HEK293 (cell line): ENCODE data around the gene ZSWIM7.

ENCODE experiments used
- BCL11A ChIP-seq: fragments of 450-650 bp; formaldehyde crosslinking; IDR thresholded peaks from 2 replicates; pipeline ENCODE4 v1.5.1; 2016; ENCODE audit warnings: low read depth, missing biosample characterization, missing genetic modification characterization
- FEZF1 ChIP-seq: fragments of 450-650 bp; formaldehyde crosslinking; IDR thresholded peaks from 2 replicates; pipeline ENCODE4 v1.5.1; 2016; ENCODE audit warnings: missing biosample characterization, missing genetic modification characterization
- GLI4 ChIP-seq: fragments of 450-650 bp; formaldehyde crosslinking; IDR thresholded peaks from 2 replicates; pipeline ENCODE4 v1.5.1; 2016; ENCODE audit warnings: missing biosample characterization, missing genetic modification characterization
- KLF1 ChIP-seq: fragments of 450-650 bp; formaldehyde crosslinking; IDR thresholded peaks from 2 replicates; pipeline ENCODE4 v1.5.1; 2016; ENCODE audit warnings: missing biosample characterization, missing genetic modification characterization
- PRDM1 ChIP-seq: fragments of 450-650 bp; formaldehyde crosslinking; IDR thresholded peaks from 2 replicates; pipeline ENCODE4; 2016; ENCODE audit warnings: missing biosample characterization, missing genetic modification characterization
- PRDM4 ChIP-seq: fragments of 450-650 bp; formaldehyde crosslinking; IDR thresholded peaks from 2 replicates; pipeline ENCODE4 v1.5.1; 2017; ENCODE audit warnings: missing biosample characterization, missing genetic modification characterization
- SP7 ChIP-seq: fragments of 450-650 bp; formaldehyde crosslinking; IDR thresholded peaks from 2 replicates; pipeline ENCODE4 v1.5.1; 2016; ENCODE audit warnings: missing biosample characterization, missing genetic modification characterization
- TSHZ1 ChIP-seq: fragments of 450-650 bp; formaldehyde crosslinking; IDR thresholded peaks from 2 replicates; pipeline ENCODE4 v1.5.1; 2016; ENCODE audit warnings: missing biosample characterization, missing genetic modification characterization, borderline replicate concordance
- WT1 ChIP-seq: fragments of 450-650 bp; formaldehyde crosslinking; IDR thresholded peaks from 2 replicates; pipeline ENCODE4 v1.5.1; 2016; ENCODE audit warnings: missing biosample characterization, missing genetic modification characterization
- YY1 ChIP-seq: fragments of 450-650 bp; formaldehyde crosslinking; IDR thresholded peaks from 2 replicates; pipeline ENCODE4 v1.5.1; 2018; ENCODE audit warnings: missing biosample characterization, missing genetic modification characterization
- ZBTB11 ChIP-seq: fragments of 450-650 bp; formaldehyde crosslinking; conservative IDR thresholded peaks from 2 replicates; pipeline ENCODE4 v1.5.1; 2016; ENCODE audit warnings: low read depth, missing biosample characterization, missing genetic modification characterization
- ZBTB17 ChIP-seq: fragments of 450-650 bp; formaldehyde crosslinking; IDR thresholded peaks from 2 replicates; pipeline ENCODE4 v1.5.1; 2016; ENCODE audit warnings: missing biosample characterization, missing genetic modification characterization
- ZBTB20 ChIP-seq: fragments of 450-650 bp; formaldehyde crosslinking; IDR thresholded peaks from 2 replicates; pipeline ENCODE4 v1.5.1; 2016; ENCODE audit warnings: missing biosample characterization, missing genetic modification characterization
- ZNF155 ChIP-seq: fragments of 450-650 bp; formaldehyde crosslinking; IDR thresholded peaks from 2 replicates; pipeline ENCODE4 v1.5.1; 2016; ENCODE audit warnings: missing biosample characterization, missing genetic modification characterization
- ZNF19 ChIP-seq: fragments of 450-650 bp; formaldehyde crosslinking; IDR thresholded peaks from 2 replicates; pipeline ENCODE4; 2016; ENCODE audit warnings: missing biosample characterization, missing genetic modification characterization, low read depth
- ZNF280D ChIP-seq: fragments of 450-650 bp; formaldehyde crosslinking; IDR thresholded peaks from 2 replicates; pipeline ENCODE4 v1.5.1; 2016; ENCODE audit warnings: missing biosample characterization, missing genetic modification characterization
- ZNF292 ChIP-seq: fragments of 450-650 bp; formaldehyde crosslinking; IDR thresholded peaks from 2 replicates; pipeline ENCODE4 v1.5.1; 2016; ENCODE audit warnings: low read depth, missing biosample characterization, missing genetic modification characterization, borderline replicate concordance
- ZNF324 ChIP-seq: fragments of 450-650 bp; formaldehyde crosslinking; IDR thresholded peaks from 2 replicates; pipeline ENCODE4 v1.5.1; 2016; ENCODE audit warnings: missing biosample characterization, missing genetic modification characterization
- ZNF366 ChIP-seq: fragments of 450-650 bp; formaldehyde crosslinking; conservative IDR thresholded peaks from 2 replicates; pipeline ENCODE4 v1.5.1; 2016; ENCODE audit warnings: missing biosample characterization, missing genetic modification characterization
- ZNF426 ChIP-seq: fragments of 450-650 bp; formaldehyde crosslinking; IDR thresholded peaks from 2 replicates; pipeline ENCODE4 v1.5.1; 2017; ENCODE audit warnings: missing biosample characterization, missing genetic modification characterization, mild to moderate bottlenecking, inconsistent platforms, moderate library complexity
- ZNF548 ChIP-seq: fragments of 450-650 bp; formaldehyde crosslinking; IDR thresholded peaks from 2 replicates; pipeline ENCODE4 v1.5.1; 2016; ENCODE audit warnings: missing biosample characterization, missing genetic modification characterization
- ZNF791 ChIP-seq: fragments of 450-650 bp; formaldehyde crosslinking; IDR thresholded peaks from 2 replicates; pipeline ENCODE4 v1.5.1; 2016; ENCODE audit warnings: missing biosample characterization, missing genetic modification characterization
- ZNF843 ChIP-seq: fragments of 450-650 bp; formaldehyde crosslinking; IDR thresholded peaks from 2 replicates; pipeline ENCODE4 v1.5.1; 2016; ENCODE audit warnings: missing biosample characterization, missing genetic modification characterization
- ZSCAN16 ChIP-seq: fragments of 450-650 bp; formaldehyde crosslinking; IDR thresholded peaks from 2 replicates; pipeline ENCODE4 v1.5.1; 2016; ENCODE audit warnings: missing biosample characterization, missing genetic modification characterization
- ZXDB ChIP-seq: fragments of 450-650 bp; formaldehyde crosslinking; IDR thresholded peaks from 2 replicates; pipeline ENCODE4 v1.5.1; 2016; ENCODE audit warnings: missing biosample characterization, missing genetic modification characterization
- TF ChIP-seq, protein P1 (sequence below): fragments of 450-650 bp; formaldehyde crosslinking; IDR thresholded peaks from 2 replicates; pipeline ENCODE4 v1.5.1; 2016; ENCODE audit warnings: missing biosample characterization, missing genetic modification characterization

Gene ZSWIM7

GRCh38 chr17:15999141-15999973 is at the start of gene ZSWIM7, which contains the start of gene TTC19 (continued):
- TF ChIP-seq ZNF155 (tag by site-specific recombination) (no peak), GLI4 (tag by site-specific recombination) (peak; percentile 46; the same call in 1 of the 2 replicates), ZNF426 (tag by site-specific recombination) (no peak), SP7 (tag by site-specific recombination) (peak; percentile 94), KLF1 (tag by site-specific recombination) (peak; percentile 92), ZBTB20 (tag by site-specific recombination) (peak; percentile 83), ZSCAN16 (tag by site-specific recombination) (peak; percentile 73; the same call in 1 of the 2 replicates), ZNF280D (tag by site-specific recombination) (0 out of 2 replicates have a peak, but pooled peaks have one; percentile 18), ZNF791 (tag by site-specific recombination) (no peak), ZNF19 (tag by site-specific recombination) (no peak), ZXDB (tag by site-specific recombination) (peak; percentile 84), ZNF292 (tag by site-specific recombination) (no peak), ZNF843 (tag by site-specific recombination) (peak; percentile 63), BCL11A (tag by site-specific recombination) (peak; percentile 90), PRDM1 (peak; percentile 83), PRDM4 (tag by site-specific recombination) (peak; percentile 47; the same call in 1 of the 2 replicates), ZNF548 (tag by site-specific recombination) (no peak), ZNF366 (no peak), FEZF1 (tag by site-specific recombination) (peak; percentile 5; the same call in 1 of the 2 replicates), ZBTB17 (tag by site-specific recombination) (peak; percentile 88), TSHZ1 (tag by site-specific recombination) (peak; percentile 10; the same call in 1 of the 2 replicates), ZNF324 (tag by site-specific recombination) (peak; percentile 95), YY1 (tag by site-specific recombination) (peak; percentile 95), ZBTB11 (tag by site-specific recombination) (peak; percentile 57), WT1 (peak; percentile 72)
- TF ChIP-seq, protein P1, sequence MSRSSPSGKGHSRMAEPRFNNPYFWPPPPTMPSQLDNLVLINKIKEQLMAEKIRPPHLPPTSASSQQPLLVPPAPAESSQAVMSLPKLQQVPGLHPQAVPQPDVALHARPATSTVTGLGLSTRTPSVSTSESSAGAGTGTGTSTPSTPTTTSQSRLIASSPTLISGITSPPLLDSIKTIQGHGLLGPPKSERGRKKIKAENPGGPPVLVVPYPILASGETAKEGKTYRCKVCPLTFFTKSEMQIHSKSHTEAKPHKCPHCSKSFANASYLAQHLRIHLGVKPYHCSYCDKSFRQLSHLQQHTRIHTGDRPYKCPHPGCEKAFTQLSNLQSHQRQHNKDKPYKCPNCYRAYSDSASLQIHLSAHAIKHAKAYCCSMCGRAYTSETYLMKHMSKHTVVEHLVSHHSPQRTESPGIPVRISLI (tag by site-specific recombination), result peak; percentile 67
